Endodermal cell (in vitro differentiated cells): ENCODE results near the gene APCDD1L. TPM values are rescaled to one million over a fixed set of nuclear protein-coding genes. Genes with fewer than 3 reads are reported as not detected.

ENCODE experiments used
- DNase-seq: peaks from one replicate; pipeline ENCODE4 v3.0.0-alpha.2; 2017
- H3K27ac ChIP-seq: 2 replicates; pipeline ENCODE4 v1.5.1; 2013; ENCODE audit warnings: mild to moderate bottlenecking, low read depth, low read length, moderate library complexity
- H3K27me3 ChIP-seq: 2 replicates; pipeline ENCODE4 v1.6.1; 2013; ENCODE audit warnings: mild to moderate bottlenecking, low read length, moderate library complexity; ENCODE audit not compliant: insufficient read depth, control insufficient read depth, poor library complexity, severe bottlenecking
- H3K36me3 ChIP-seq: 2 replicates; pipeline ENCODE4 v1.7.0; 2013; ENCODE audit warnings: mild to moderate bottlenecking, low read length, moderate library complexity; ENCODE audit not compliant: control insufficient read depth, insufficient read depth
- H3K4me1 ChIP-seq: one replicate; pipeline ENCODE4 v1.7.0; 2013; ENCODE audit warnings: low read length; ENCODE audit not compliant: control insufficient read depth, insufficient read depth
- H3K4me3 ChIP-seq: 2 replicates; pipeline ENCODE4 v1.5.1; 2013; ENCODE audit warnings: mild to moderate bottlenecking, low read length, moderate library complexity
- H3K9ac ChIP-seq: 2 replicates; pipeline ENCODE4 v1.6.1; 2013; ENCODE audit warnings: mild to moderate bottlenecking, low read length, moderate library complexity; ENCODE audit not compliant: poor library complexity, severe bottlenecking; ENCODE audit errors: extremely low read depth
- H3K9me3 ChIP-seq: 2 replicates; pipeline ENCODE4 v1.6.1; 2013; ENCODE audit warnings: mild to moderate bottlenecking, low read length, moderate library complexity; ENCODE audit not compliant: control insufficient read depth
- H3K27ac Mint-ChIP-seq: 2 replicates; pipeline ENCODE4 v1.8.0; 2020; ENCODE audit warnings: mixed read lengths
- H3K27me3 Mint-ChIP-seq: 2 replicates; pipeline ENCODE4 v1.8.0; 2021; ENCODE audit warnings: mild to moderate bottlenecking, mixed read lengths; ENCODE audit not compliant: insufficient read depth
- H3K36me3 Mint-ChIP-seq: 2 replicates; pipeline ENCODE4 v1.8.0; 2020; ENCODE audit warnings: low read depth, mixed read lengths
- H3K4me1 Mint-ChIP-seq: 2 replicates; pipeline ENCODE4 v1.8.0; 2020; ENCODE audit warnings: mixed read lengths
- H3K4me3 Mint-ChIP-seq: 2 replicates; pipeline ENCODE4 v1.8.0; 2020; ENCODE audit warnings: mild to moderate bottlenecking, moderate library complexity, mixed read lengths
- H3K9me3 Mint-ChIP-seq: 2 replicates; pipeline ENCODE4 v1.8.0; 2020; ENCODE audit warnings: mild to moderate bottlenecking, mixed read lengths
- WGBS, 2 experiments: methylation state at CpG; one replicate each; pipeline versions ENCODE4 v1.1.5 to v1.1.7; 2013; ENCODE audit warnings: missing lambda C conversion rate in 2 of 2, mixed read lengths in 1 of 2; ENCODE audit not compliant: insufficient coverage in 1 of 2, insufficient read length in 1 of 2; 5-methylcytosine and 5-hydroxymethylcytosine counted together
- total RNA-seq, 2 donors: library from RNA; stranded (reverse); fragmentation: NEBNext Ultra II Directional in 1 of 2; extraction: Animal tissue kit (Norgen Biotek cat#: 25700) in 1 of 2; gene quantifications; 2 replicates in 1 of 2; 3 replicates in 1 of 2; pipeline ENCODE4 v1.2.1, GENCODE V29; 2021
- TF ChIP-seq, protein P1 (sequence below): fragments of 200-600 bp; sonication (generic); conservative IDR thresholded peaks from 2 replicates; pipeline ENCODE4 v1.5.0; 2021; ENCODE audit warnings: antibody characterized with exemption, mild to moderate bottlenecking

APCDD1L gene
- total RNA-seq, 2 donors from 2014 or later, result 6.4 TPM

DNA sequence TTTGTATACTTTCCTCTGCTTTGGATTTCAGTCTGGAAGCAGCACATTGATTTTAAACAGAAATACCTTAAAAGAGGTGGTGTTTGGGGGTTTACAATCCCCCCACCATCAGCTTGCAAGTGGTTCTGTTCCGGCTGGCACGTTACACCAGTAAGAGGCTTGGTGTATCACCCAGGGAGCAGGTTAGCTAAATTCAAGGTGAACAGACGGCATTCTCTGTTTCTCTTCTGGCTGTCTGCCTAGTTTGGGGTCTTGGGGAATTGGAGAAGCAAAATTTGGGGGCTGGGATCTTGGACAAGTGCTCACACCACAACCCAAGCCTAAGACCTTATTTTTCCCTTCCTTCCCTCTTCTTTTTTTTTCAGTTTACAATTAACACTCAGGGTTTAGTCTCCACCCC is 7.5 kb upstream of the APCDD1L start:
- Histone ChIP-seq H3K4me1 (peaks cover 8% of the 10 kb centered on the region), H3K27me3 (no peaks in the 10 kb centered on the region), H3K4me3 (peak overlapping the region; percentile 48), H3K9me3 (peaks cover 37% of the 10 kb centered on the region), H3K27ac (no peak overlapping the region), H3K9ac (no peak overlapping the region), H3K36me3 (no peaks in the 10 kb centered on the region)
- Mint-ChIP-seq H3K36me3 (peaks cover 27% of the 10 kb centered on the region), H3K4me3 (no peak overlapping the region), H3K4me1 (peaks cover 38% of the 10 kb centered on the region), H3K27ac (peak overlapping the region; percentile 73), H3K27me3 (peaks cover 2% of the 10 kb centered on the region), H3K9me3 (peaks cover 39% of the 10 kb centered on the region)
- TF ChIP-seq, protein P1, sequence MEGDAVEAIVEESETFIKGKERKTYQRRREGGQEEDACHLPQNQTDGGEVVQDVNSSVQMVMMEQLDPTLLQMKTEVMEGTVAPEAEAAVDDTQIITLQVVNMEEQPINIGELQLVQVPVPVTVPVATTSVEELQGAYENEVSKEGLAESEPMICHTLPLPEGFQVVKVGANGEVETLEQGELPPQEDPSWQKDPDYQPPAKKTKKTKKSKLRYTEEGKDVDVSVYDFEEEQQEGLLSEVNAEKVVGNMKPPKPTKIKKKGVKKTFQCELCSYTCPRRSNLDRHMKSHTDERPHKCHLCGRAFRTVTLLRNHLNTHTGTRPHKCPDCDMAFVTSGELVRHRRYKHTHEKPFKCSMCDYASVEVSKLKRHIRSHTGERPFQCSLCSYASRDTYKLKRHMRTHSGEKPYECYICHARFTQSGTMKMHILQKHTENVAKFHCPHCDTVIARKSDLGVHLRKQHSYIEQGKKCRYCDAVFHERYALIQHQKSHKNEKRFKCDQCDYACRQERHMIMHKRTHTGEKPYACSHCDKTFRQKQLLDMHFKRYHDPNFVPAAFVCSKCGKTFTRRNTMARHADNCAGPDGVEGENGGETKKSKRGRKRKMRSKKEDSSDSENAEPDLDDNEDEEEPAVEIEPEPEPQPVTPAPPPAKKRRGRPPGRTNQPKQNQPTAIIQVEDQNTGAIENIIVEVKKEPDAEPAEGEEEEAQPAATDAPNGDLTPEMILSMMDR, result no peak
- 91 to 100% methylated on average over 2 to 3 of the region's 3 CpGs for WGBS, 2 experiments
- DNase-seq, result no peak

DNA sequence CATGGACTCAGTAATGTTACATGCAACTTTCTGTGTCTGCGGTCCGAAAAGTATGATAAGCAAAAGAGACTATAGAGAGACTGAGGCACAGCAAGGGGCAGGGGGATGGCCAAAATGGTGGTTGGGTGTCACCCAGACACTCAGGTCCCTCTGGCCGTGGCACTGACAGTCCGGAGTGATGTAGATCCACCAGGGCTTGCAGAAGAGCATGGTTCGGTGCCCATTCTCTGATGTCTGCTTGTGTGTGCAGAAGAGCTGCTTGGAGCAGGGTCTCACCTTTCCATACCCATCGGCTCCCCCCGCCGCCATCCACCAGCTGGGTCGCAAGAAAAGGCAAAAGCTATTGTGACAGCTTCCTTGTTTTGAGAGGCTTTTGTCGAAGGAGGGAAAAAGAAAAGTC is 6.6 kb upstream of the APCDD1L start:
- TF ChIP-seq, protein P1, result no peak
- DNase-seq, result no peak
- no peak overlapping the region for H3K4me3 ChIP-seq
- peaks cover 8% of the 10 kb centered on the region for H3K4me1 ChIP-seq
- Mint-ChIP-seq H3K27ac (no peak overlapping the region), H3K27me3 (peaks cover 10% of the 10 kb centered on the region), H3K9me3 (peaks cover 30% of the 10 kb centered on the region), H3K4me3 (no peak overlapping the region), H3K36me3 (peaks cover 20% of the 10 kb centered on the region), H3K4me1 (peaks cover 44% of the 10 kb centered on the region)
- H3K36me3 ChIP-seq, result no peaks in the 10 kb centered on the region
- H3K9ac ChIP-seq, result no peak overlapping the region
- H3K9me3 ChIP-seq, result peaks cover 28% of the 10 kb centered on the region
- WGBS, 2 experiments, result 95 to 96% methylated on average over 2 to 10 of the region's 10 CpGs
- H3K27ac ChIP-seq, result no peak overlapping the region
- no peaks in the 10 kb centered on the region for H3K27me3 ChIP-seq

GRCh38 chr20:58519940-58520712 is 4.9 kb upstream of the APCDD1L start:
- Histone ChIP-seq H3K9ac (no peak overlapping the region), H3K27ac (no peak overlapping the region), H3K4me1 (peaks cover 11% of the 10 kb centered on the region), H3K27me3 (peaks cover 15% of the 10 kb centered on the region), H3K36me3 (no peaks in the 10 kb centered on the region), H3K9me3 (peaks cover 11% of the 10 kb centered on the region), H3K4me3 (no peak overlapping the region)
- 84 to 100% methylated on average over 3 to 5 of the region's 5 CpGs for WGBS, 2 experiments
- no peak overlapping the region for H3K27ac Mint-ChIP-seq
- H3K27me3 Mint-ChIP-seq, result peaks cover 26% of the 10 kb centered on the region
- no peak overlapping the region for H3K4me3 Mint-ChIP-seq
- peaks cover 5% of the 10 kb centered on the region for H3K36me3 Mint-ChIP-seq
- peaks cover 14% of the 10 kb centered on the region for H3K9me3 Mint-ChIP-seq
- TF ChIP-seq, protein P1, result no peak
- no peak for DNase-seq
- peaks cover 51% of the 10 kb centered on the region for H3K4me1 Mint-ChIP-seq
